GM10266 (cell line): ENCODE data around the gene PTPRG.

ENCODE experiments used
- DNase-seq: peaks from one replicate; pipeline ENCODE4 v3.0.0; 2012; ENCODE audit errors: extremely low spot score
- TF ChIP-seq, protein P1 (sequence below): IDR thresholded peaks from 2 replicates; pipeline ENCODE4 v1.5.1; 2012; ENCODE audit warnings: mild to moderate bottlenecking, low read depth; ENCODE audit not compliant: control insufficient read depth, insufficient read depth; ENCODE audit errors: missing control alignments

Gene PTPRG

DNA sequence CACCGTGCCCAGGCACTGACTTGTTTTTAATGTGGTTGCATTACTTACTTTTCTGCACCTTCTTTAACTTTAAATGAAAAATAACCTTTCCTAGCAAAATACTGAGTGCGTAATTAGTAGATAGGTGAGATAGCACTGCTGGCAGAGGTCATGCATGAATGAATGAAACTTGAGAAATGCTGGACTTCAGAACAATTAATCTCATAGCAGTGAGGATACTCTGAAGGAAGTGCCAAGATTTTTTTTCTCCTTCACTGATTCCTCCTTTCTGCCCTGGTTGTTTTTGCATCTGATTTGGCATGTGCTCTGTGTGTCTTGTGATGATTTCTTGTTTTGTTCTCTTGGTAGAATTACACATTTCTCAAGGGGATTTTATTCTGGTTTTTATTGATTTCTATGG lies 378.9 kb downstream of the PTPRG start:
- TF ChIP-seq, protein P1, sequence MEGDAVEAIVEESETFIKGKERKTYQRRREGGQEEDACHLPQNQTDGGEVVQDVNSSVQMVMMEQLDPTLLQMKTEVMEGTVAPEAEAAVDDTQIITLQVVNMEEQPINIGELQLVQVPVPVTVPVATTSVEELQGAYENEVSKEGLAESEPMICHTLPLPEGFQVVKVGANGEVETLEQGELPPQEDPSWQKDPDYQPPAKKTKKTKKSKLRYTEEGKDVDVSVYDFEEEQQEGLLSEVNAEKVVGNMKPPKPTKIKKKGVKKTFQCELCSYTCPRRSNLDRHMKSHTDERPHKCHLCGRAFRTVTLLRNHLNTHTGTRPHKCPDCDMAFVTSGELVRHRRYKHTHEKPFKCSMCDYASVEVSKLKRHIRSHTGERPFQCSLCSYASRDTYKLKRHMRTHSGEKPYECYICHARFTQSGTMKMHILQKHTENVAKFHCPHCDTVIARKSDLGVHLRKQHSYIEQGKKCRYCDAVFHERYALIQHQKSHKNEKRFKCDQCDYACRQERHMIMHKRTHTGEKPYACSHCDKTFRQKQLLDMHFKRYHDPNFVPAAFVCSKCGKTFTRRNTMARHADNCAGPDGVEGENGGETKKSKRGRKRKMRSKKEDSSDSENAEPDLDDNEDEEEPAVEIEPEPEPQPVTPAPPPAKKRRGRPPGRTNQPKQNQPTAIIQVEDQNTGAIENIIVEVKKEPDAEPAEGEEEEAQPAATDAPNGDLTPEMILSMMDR, result no peak

DNA sequence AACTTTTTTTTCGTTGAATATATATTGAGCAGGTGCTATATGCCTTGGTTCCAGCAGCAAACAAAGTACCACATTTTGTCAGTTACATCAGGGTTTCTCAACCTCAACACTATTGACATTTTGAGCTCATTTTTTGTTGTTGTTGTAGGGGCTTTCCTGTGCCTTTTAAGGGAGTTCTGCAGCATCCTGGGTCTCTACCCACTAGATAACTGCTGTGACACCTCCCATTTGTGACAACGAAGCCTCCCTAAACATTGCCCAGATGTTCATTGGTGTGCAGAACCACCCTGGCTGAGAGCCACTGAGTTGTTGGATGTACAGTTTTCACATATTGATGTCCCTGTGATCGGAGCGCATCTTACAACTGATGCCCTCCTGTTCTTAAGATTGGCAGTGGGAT lies 382.6 kb downstream of the PTPRG start:
- DNase-seq, result no peak
- TF ChIP-seq, protein P1, result no peak

More for the DNA sequence above, 378.9 kb downstream of the PTPRG start:
- no peak for DNase-seq

DNA sequence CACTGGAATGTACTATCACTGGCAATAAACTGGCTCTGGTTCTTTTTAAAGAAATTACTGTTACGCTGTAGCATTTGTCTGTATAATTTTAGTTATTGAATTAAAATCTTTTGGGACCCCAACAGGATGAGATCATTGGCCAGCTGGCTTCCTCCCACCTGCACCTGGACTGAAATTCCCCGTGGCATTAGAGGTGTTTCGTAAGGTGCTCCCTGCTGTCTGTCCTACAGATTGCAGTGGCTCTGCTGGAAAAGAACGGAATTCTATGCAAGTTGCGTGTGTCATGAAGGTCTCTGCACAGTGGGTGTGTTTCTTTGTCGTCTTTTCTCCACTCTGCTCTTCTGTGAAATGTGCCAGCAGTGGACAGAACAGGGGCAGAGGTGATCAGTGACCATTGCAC lies 383.4 kb downstream of the PTPRG start:
- no peak for DNase-seq
- TF ChIP-seq, protein P1, result no peak

DNA sequence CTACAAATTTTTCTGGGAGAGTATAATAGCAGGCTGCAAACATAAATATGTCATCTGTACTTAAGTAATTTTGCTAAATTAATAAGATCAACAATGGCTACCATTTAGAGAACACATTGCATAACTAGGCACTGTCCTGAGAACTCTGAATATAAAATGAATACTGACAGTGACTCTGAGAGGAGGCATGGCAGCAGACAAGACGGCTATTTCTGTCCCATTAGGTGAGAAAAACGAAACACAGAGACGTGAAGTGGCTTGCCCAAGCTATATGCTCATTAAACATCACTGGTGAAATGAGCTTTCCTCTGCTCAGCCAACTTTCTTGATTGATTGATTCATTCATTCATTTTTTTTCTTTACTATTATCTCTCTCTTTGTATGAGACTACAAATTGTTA lies 384.3 kb downstream of the PTPRG start:
- TF ChIP-seq, protein P1, result no peak

DNA sequence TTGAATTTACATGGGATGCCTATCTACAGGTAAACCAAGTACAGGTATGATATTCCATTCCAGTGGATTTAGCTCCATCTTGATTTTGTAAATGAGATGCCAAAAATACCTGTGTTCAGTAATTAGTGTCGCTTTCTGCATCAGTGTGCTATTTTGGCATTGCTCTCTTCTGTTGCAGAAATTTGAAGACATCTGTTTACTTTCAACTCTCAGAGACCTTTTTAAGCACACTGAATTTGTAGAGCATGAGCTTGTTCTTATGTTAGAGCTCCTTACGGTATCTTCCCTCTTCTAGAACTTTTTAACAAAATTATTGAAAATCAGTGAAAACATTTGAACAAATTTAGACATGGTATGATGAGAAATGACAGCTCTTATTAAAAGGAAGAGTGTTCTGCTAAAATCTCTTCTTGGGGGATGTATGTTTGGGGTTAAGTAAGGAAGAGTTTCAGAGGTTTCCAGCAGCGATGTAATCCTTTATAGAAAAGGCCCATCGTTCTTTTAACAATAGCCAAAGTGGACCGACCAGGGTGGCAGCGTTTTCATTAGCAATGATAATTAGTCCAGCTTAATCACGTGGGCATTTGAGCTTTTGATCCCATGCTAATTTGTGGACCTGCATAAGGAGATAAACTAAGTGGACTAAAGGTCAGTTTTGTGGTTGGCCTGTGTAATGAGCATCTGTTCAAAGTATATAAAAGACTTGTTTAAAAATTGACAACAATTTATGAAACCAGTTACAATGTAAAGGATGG lies 385.4 kb downstream of the PTPRG start:
- no peak for DNase-seq
- TF ChIP-seq, protein P1, result no peak

More for the DNA sequence above, 384.3 kb downstream of the PTPRG start:
- no peak for DNase-seq

DNA sequence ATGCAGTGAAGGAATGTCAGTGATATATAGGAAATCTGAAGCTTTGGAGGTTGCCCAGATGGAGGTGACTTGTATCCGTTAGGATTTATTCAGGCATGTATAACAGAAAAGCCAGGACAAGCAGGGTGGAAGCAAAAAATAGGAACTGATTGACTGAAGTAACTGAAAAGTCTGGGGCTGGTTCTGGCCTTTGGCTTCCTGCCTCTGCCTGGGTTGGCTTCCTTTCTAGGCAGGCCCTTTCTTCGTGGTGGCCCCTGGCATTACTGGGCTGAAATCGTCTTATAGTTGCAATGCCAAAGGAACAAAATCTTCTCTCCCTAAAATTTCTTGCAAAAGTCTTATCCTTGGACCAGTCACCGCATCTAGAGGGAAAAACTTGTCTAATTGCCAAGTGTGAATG lies 386.1 kb downstream of the PTPRG start:
- DNase-seq, result no peak
- TF ChIP-seq, protein P1, result no peak

DNA sequence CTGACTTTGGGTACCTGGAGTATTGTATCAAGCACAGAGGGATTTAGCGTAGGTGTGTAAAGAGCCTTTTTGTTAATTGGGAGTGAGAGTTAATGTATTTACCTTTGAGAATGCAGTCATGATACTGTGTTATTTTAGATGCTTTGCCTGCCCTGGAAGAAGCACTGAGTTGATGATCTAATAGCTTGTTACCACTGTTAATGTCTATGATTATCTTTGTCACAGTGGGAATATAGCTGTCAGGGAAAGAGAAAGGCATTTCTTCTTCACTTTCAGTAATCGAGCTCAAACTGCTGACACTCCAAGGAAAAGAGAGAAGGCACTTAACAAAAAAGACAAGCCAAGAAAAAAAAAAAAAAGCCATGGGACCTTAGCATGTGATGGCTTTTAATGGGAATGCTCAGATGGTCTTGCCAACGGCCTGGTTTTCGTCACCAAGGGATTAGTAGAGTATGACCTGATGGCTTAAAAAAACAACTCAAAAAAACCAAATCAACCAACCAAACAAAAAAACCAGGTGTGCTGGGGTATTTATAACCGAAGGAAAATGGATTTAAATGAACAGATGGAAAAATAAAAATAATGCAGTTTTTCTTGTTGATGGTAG lies 387.4 kb downstream of the PTPRG start:
- DNase-seq, result no peak
- TF ChIP-seq, protein P1, result no peak
